GM21576 (cell line): ENCODE results near the gene KIR3DL1.
"Not testable (repeated sequence)": the region's sequence is repeated elsewhere in the genome, so short reads cannot be mapped to it uniquely, and the experiment has no call there.

Experiments
- ATAC-seq: cut with Tn5 transposase; IDR thresholded peaks from one replicate; pipeline ENCODE4 v1.9.1; 2021; ENCODE audit warnings: mild to moderate bottlenecking, moderate library complexity; ENCODE audit not compliant: unreplicated experiment

KIR3DL1 gene

GRCh38 chr19:54816251-54816650 is at the start of gene KIR3DL1:
KIR3DL1 (plus strand) TSS chr19:54816468.
- ATAC-seq: not testable (repeated sequence)

- not testable (repeated sequence) for ATAC-seq
Measured at GRCh38 chr19:54769646-54770045, 46.6 kb upstream of the KIR3DL1 start, which contains the start of gene KIR2DL1. KIR2DL1 (plus strand) TSS chr19:54769793; CDS start chr19:54769851, 58 bp downstream.

GRCh38 chr19:54770511-54770910 is 45.8 kb upstream of the KIR3DL1 start:
- ATAC-seq: not testable (repeated sequence)

- not testable (repeated sequence) for ATAC-seq
Measured at GRCh38 chr19:54771018-54771960, 45.0 kb upstream of the KIR3DL1 start.

- not testable (repeated sequence) for ATAC-seq
Measured at GRCh38 chr19:54772666-54773065, 43.6 kb upstream of the KIR3DL1 start.

GRCh38 chr19:54775095-54775815 is 41.0 kb upstream of the KIR3DL1 start:
- ATAC-seq: not testable (repeated sequence)

- ATAC-seq: not testable (repeated sequence)
Measured at GRCh38 chr19:54775830-54776229, 40.4 kb upstream of the KIR3DL1 start.

- not testable (repeated sequence) for ATAC-seq
Measured at GRCh38 chr19:54777851-54778250, 38.4 kb upstream of the KIR3DL1 start.

GRCh38 chr19:54778896-54779295 is 37.4 kb upstream of the KIR3DL1 start:
- ATAC-seq: not testable (repeated sequence)

GRCh38 chr19:54782916-54783315 is 33.4 kb upstream of the KIR3DL1 start:
- ATAC-seq: not testable (repeated sequence)

GRCh38 chr19:54786091-54786723 is 30.1 kb upstream of the KIR3DL1 start:
- ATAC-seq: not testable (repeated sequence)

- ATAC-seq: not testable (repeated sequence)
Measured at GRCh38 chr19:54788154-54788553, 28.1 kb upstream of the KIR3DL1 start.

- no peak for ATAC-seq
Measured at GRCh38 chr19:54790711-54791110, 25.6 kb upstream of the KIR3DL1 start.

- no peak for ATAC-seq
Measured at GRCh38 chr19:54791476-54791875, 24.8 kb upstream of the KIR3DL1 start.

- ATAC-seq: no peak
Measured at GRCh38 chr19:54792814-54793213, 23.5 kb upstream of the KIR3DL1 start.

GRCh38 chr19:54795758-54796157 is 20.5 kb upstream of the KIR3DL1 start:
- ATAC-seq: no peak

GRCh38 chr19:54803410-54803809 is 12.9 kb upstream of the KIR3DL1 start, which contains the start of gene KIR2DL4:
KIR2DL4 (plus strand) TSS chr19:54803610; CDS start chr19:54803652, 42 bp downstream.
- ATAC-seq: no peak

GRCh38 chr19:54804101-54804500 is 12.2 kb upstream of the KIR3DL1 start:
- ATAC-seq: no peak

- no peak for ATAC-seq
Measured at GRCh38 chr19:54804571-54804970, 11.7 kb upstream of the KIR3DL1 start.

GRCh38 chr19:54805665-54806515 is 10.4 kb upstream of the KIR3DL1 start:
- ATAC-seq: no peak
